Pancreas (tissue), 10 donors: ENCODE measurements around the gene TNIK. TPM values are rescaled to one million over a fixed set of nuclear protein-coding genes. Genes with fewer than 3 reads are reported as not detected.

ENCODE experiments used
- ATAC-seq, 4 donors: fragments of 200-7000 bp; cut with Tn5 transposase; one replicate each; pipeline versions ENCODE4 v1.8.0 to v1.9.1; 2020; ENCODE audit warnings: mild to moderate bottlenecking in 4 of 4, moderate library complexity in 4 of 4
- DNase-seq, 6 donors: peaks; one replicate each; pipeline ENCODE4 v3.0.0-alpha.2; 2020
- FAIRE-seq: peaks from 2 replicates; lab custom pipeline; 2012; peaks lifted over from hg19 to GRCh38; lab: Jason Lieb, UNC
- H3K27ac ChIP-seq, 4 donors: fragments of 200-600 bp; sonication (generic); 1 replicate in 3 of 4; 2 replicates in 1 of 4; pipeline versions ENCODE4 v1.5.0 to v1.8.0; 2020
- H3K27me3 ChIP-seq, 4 donors: fragments of 200-600 bp; one replicate each; pipeline ENCODE4 v1.8.0; 2021
- H3K36me3 ChIP-seq, 3 donors: fragments of 200-600 bp; sonication (generic) in 1 of 3; one replicate each; pipeline versions ENCODE4 v1.5.0 to v1.8.0; 2020 to 2021
- H3K4me1 ChIP-seq, 3 donors: fragments of 200-600 bp; one replicate each; pipeline ENCODE4 v1.8.0; 2021
- H3K4me3 ChIP-seq, 4 donors: fragments of 200-600 bp; sonication (generic) in 2 of 4; one replicate each; pipeline versions ENCODE4 v1.5.0 to v1.8.0; 2020 to 2021
- H3K9me3 ChIP-seq, 4 donors: fragments of 200-600 bp; one replicate each; pipeline ENCODE4 v1.8.0; 2021
- WGBS, 2 donors: extraction: QIAGEN DNeasy Blood & Tissue Kit; methylation state at CpG; one replicate each; pipeline ENCODE4 v1.1.7; 2013; 5-methylcytosine and 5-hydroxymethylcytosine counted together
- intact Hi-C, 3 donors: fragments of 100-400 bp; cut with DNase I; formaldehyde crosslinking; loops; one replicate each; pipeline versions ENCODE4 v1.11.1 to v1.14.2; 2022
- polyA plus RNA-seq, 2 donors: library from polyadenylated mRNA; stranded (reverse); fragments of 200-250 nt; gene quantifications; one replicate each; pipeline ENCODE4 v1.2.3, GENCODE V29; 2013
- total RNA-seq, 6 donors: library from RNA; stranded (reverse); fragmentation: NEBNext Ultra II Directional in 4 of 6; extraction: Animal tissue kit (Norgen Biotek cat#: 25700) in 4 of 6; gene quantifications; one replicate each; pipeline versions ENCODE4 v1.2.1 to v1.2.4, GENCODE V29; 2021 to 2023
- TF ChIP-seq, protein P1 (sequence below), 4 donors: fragments of 200-600 bp; sonication (generic) in 3 of 4; IDR thresholded peaks; one replicate each; pipeline versions ENCODE4 v1.5.0 to v1.8.0; 2021; ENCODE audit warnings: antibody characterized with exemption in 4 of 4
- donor health status: healthy with polysubstance abuse.
- donor health status: DM: no; HTN: no; CAD: no; lungs with moderate emphysema.
- donor health status: DM: no; HTN: no; CAD: no.
- donor health status: control.
- donor health status: control.
- donor health status: Bipolar disorder and iron deficiency.
- donor health status: DM: yes; HTN: yes; CAD: no.
- donor health status: DM: no; HTN: no; CAD: no.
- donor health status: DM: no; HTN: no; CAD: no.
- donor health status: DM: yes; HTN: yes; CAD: no.

Gene TNIK
- total and polyA plus RNA-seq, 8 donors = 3.5 to 13.6 (median 5.8) TPM

GRCh38 chr3:171236265-171237008 is 223.8 kb downstream of the TNIK start:
- H3K27ac ChIP-seq = no peak overlapping the region
- no peaks in the 10 kb centered on the region for H3K9me3 ChIP-seq
- H3K36me3 ChIP-seq = no peaks in the 10 kb centered on the region
- intact Hi-C loops = no loop called here
- ATAC-seq (no peak), DNase-seq (no peak), FAIRE-seq (no peak)
- 85 to 90% methylated on average over 8 of the region's 8 CpGs for WGBS, 2 donors
- TF ChIP-seq, protein P1, sequence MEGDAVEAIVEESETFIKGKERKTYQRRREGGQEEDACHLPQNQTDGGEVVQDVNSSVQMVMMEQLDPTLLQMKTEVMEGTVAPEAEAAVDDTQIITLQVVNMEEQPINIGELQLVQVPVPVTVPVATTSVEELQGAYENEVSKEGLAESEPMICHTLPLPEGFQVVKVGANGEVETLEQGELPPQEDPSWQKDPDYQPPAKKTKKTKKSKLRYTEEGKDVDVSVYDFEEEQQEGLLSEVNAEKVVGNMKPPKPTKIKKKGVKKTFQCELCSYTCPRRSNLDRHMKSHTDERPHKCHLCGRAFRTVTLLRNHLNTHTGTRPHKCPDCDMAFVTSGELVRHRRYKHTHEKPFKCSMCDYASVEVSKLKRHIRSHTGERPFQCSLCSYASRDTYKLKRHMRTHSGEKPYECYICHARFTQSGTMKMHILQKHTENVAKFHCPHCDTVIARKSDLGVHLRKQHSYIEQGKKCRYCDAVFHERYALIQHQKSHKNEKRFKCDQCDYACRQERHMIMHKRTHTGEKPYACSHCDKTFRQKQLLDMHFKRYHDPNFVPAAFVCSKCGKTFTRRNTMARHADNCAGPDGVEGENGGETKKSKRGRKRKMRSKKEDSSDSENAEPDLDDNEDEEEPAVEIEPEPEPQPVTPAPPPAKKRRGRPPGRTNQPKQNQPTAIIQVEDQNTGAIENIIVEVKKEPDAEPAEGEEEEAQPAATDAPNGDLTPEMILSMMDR (IDR thresholded peaks at IDR 0.05) = no peak
- H3K4me1 ChIP-seq = no peaks in the 10 kb centered on the region
- H3K27me3 ChIP-seq = no peaks in the 10 kb centered on the region
- no peak overlapping the region for H3K4me3 ChIP-seq

DNA sequence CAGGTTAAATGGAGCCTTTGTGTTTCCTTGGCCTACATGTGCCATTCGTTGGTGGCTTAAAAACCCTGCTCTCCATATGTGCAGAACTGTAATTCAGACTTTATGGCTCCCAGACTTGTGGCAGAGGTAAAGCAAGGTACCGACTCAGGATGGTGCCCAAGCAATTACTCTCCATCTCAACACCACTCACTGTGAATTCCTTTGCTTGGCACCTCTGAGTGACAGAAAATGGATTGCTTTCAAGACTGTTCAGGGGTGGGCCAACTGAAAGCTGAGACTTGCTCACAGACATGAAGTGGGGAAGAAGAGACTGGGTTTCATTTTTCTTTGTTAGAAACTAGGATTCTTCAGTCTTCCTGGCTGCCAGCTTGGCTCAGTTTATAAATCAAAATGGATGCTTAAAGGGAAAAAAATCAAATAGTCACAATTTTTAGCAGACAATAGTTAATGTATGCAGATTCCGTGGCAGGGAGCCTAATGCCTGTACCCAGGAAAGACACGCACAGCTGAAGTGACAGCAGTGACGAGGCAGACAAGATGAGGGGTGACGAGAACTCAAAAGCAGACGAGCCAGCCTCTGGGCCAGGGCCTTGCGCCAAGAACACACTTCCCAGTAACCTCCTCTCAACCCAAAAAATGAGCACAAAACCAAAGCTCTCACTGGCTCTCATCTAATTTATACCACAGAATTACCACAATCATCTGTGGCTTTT is 225.8 kb downstream of the TNIK start:
- WGBS, 2 donors = 92% methylated on average over 8 of the region's 8 CpGs
- Histone ChIP-seq H3K36me3 (no peaks in the 10 kb centered on the region), H3K27me3 (no peaks in the 10 kb centered on the region), H3K4me3 (no peak overlapping the region), H3K9me3 (no peaks in the 10 kb centered on the region), H3K4me1 (no peaks in the 10 kb centered on the region), H3K27ac (no peak overlapping the region)
- DNase-seq (no peak), ATAC-seq (no peak), FAIRE-seq (no peak)
- TF ChIP-seq, protein P1 (IDR thresholded peaks at IDR 0.05) = no peak
- intact Hi-C loops = no loop called here

DNA sequence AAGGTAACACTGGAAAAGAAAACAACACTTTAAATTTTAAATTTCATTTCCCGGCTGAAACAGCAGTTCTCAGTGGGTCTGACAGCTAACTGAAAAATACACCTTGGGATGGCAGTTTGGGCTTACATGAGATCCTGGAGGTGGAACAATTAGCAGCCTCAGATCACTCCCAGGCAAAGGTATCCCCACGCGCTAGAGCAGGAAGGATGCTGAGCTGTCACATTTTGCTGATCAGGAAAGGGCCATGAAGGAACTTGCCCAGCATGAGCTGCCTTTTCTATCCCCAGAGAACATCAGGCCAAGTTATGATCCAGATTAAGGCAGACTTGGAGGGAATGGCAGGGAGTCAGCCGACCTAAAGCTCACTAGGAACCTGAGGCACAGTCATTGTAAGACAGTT is 228.8 kb downstream of the TNIK start:
- FAIRE-seq (no peak), DNase-seq (no peak), ATAC-seq (no peak)
- WGBS, 2 donors = 89 to 92% methylated on average over 4 of the region's 4 CpGs
- peaks cover 0 to 3% (median 0%) of the 10 kb centered on the region in 4 donors for H3K27me3 ChIP-seq
- no peaks in the 10 kb centered on the region for H3K9me3 ChIP-seq
- no peaks in the 10 kb centered on the region for H3K36me3 ChIP-seq
- no peak overlapping the region for H3K4me3 ChIP-seq
- TF ChIP-seq, protein P1 (IDR thresholded peaks at IDR 0.05) = no peak
- no peaks in the 10 kb centered on the region for H3K4me1 ChIP-seq
- intact Hi-C loops = no loop called here
- H3K27ac ChIP-seq = no peak overlapping the region

DNA sequence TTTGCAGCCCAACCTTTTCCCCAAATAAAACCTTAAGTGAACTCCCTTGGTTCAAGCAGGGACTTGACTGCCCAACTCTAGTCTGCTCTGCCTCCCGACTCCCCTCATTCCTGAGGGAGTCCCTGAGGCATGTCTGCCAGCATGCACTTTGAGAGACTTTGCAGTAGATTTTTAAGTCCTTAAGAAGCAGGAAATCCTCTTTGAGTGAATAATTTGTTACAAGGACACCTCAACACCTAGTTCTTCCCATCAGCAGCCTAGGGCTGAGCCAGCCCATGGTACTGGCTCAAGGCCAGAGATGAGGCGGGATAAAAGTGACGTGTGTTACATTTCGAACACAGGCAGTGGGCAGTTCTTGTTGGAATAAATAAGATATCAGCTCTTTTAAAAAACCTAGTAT is 229.3 kb downstream of the TNIK start:
- Histone ChIP-seq H3K4me1 (no peaks in the 10 kb centered on the region), H3K27ac (no peak overlapping the region), H3K4me3 (no peak overlapping the region), H3K36me3 (no peaks in the 10 kb centered on the region), H3K9me3 (no peaks in the 10 kb centered on the region), H3K27me3 (peaks cover 0 to 3% (median 0%) of the 10 kb centered on the region in 4 donors)
- TF ChIP-seq, protein P1 (IDR thresholded peaks at IDR 0.05) = no peak
- DNase-seq (no peak), FAIRE-seq (no peak), ATAC-seq (no peak)
- WGBS, 2 donors = 73 to 78% methylated on average over 4 of the region's 4 CpGs
- intact Hi-C loops = no loop called here

DNA sequence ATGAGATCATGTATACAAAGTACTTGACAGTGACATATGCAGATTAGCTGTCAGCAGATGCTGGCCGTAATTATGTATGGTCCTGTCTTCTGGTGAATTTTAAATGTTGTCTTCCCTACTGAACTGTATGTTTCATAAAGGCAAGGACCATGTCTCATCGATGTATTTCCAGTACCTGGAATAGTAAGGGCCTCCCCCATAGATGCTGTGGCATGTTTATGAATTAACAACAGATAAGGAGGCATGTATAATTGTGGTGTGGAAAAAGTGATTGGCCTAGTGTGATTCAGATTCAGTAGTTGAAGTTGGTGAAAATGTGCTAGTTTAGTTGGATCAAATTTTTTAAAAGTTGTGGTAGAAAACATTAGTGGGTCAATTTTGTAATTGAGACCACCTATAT is 231.0 kb downstream of the TNIK start:
- H3K27me3 ChIP-seq = peaks cover 0 to 3% (median 0%) of the 10 kb centered on the region in 4 donors
- intact Hi-C loops = no loop called here
- no peaks in the 10 kb centered on the region for H3K36me3 ChIP-seq
- WGBS, 2 donors = 94 to 97% methylated on average over 2 of the region's 2 CpGs
- FAIRE-seq (no peak), ATAC-seq (no peak), DNase-seq (no peak)
- H3K4me1 ChIP-seq = no peaks in the 10 kb centered on the region
- no peak overlapping the region for H3K27ac ChIP-seq
- TF ChIP-seq, protein P1 (IDR thresholded peaks at IDR 0.05) = no peak
- no peak overlapping the region for H3K4me3 ChIP-seq
- H3K9me3 ChIP-seq = no peaks in the 10 kb centered on the region
